ENCODE data around the gene C18orf32.
A peak's percentile ranks its signal among the peaks of the same experiment; 100 is the strongest.
"Not testable (repeated sequence)": the region's sequence is repeated elsewhere in the genome, so short reads cannot be mapped to it uniquely, and the experiment has no call there.

C18orf32 gene

DNA sequence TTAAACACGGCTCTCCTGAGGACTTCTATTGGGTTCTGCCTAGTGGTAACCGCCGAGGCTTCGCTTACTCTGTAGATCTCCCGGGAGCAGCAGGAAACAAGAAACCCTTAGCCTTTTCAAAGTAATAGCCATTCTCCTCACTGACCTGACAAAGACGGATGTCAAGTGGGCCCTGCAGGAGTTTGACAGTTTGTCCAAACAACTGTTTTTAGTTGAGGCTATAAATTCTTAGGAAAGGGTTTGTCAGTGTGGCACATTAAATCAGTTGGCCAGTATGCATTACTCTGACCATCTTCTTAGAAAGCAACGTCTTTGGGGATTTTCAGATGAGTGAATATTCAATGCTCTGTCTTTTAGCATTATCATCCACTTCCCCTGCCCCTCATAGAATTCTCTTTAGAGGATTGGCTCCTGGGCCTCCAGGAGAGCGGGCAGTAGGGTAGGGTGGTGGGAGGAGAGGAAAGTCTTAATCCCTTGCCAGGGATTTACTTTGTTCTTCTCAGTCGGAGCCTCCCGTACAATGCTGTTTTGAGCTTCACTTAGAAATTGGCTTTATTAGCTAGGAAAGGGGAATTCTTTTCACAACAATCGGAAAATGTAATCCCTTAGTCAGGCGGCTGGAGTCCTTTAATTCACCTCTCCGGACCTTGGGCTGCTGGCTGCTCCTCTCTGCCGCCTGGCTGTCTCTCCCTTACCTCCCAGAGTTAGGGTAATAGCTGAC is 13.3 kb upstream of the C18orf32 start:
- DNase-seq, result no peak

GRCh38 chr18:49499046-49499637 is 12.1 kb upstream of the C18orf32 start:
- DNase-seq, result no peak

GRCh38 chr18:49495480-49495879 is 8.4 kb upstream of the C18orf32 start:
- no peak for DNase-seq

GRCh38 chr18:49495076-49495475 is 8.0 kb upstream of the C18orf32 start:
- DNase-seq, result no peak

- DNase-seq, result no peak
These were observed 7.6 kb upstream of the C18orf32 start for GRCh38 chr18:49494660-49495059.

GRCh38 chr18:49492694-49493033 is 5.6 kb upstream of the C18orf32 start:
- DNase-seq, result no peak

GRCh38 chr18:49491857-49492693 is 5.0 kb upstream of the C18orf32 start, which contains the start of gene RPL17:
TSS of gene RPL17 (minus strand) at chr18:49492465.
- DNase-seq, result peak; percentile 80

- DNase-seq, result no peak
These were observed 4.5 kb upstream of the C18orf32 start for GRCh38 chr18:49491534-49491856.

- DNase-seq, result no peak
These were observed 3.3 kb upstream of the C18orf32 start for GRCh38 chr18:49490246-49490762.

DNA sequence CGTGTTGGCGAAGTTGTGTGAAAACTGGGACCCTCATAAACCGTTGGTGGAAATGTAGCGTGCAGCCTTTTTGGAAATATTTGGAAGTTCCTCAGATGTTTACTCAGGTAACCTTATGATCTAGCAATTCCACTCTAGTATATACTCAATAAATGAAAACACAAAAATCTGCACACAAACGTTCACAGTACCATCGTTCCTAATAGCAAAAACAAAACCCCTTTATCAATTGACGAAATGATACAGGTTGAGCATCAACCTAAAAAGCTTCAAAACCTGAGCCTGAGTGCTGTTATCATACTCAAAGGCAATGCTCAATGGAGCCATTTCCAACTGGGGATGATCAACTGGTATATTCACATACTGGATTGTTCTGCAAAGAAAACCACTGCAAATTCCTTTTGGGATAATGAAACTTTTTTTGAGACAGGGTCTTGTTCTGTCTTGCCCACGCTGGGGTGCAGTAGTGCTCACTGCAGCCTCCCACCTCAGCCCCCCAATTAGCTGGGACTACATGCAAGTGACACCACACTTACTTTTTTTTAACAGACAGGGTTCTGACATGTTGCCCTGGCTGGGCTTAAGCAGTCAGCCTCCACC is 777 bp upstream of the C18orf32 start:
- DNase-seq, result no peak

DNA sequence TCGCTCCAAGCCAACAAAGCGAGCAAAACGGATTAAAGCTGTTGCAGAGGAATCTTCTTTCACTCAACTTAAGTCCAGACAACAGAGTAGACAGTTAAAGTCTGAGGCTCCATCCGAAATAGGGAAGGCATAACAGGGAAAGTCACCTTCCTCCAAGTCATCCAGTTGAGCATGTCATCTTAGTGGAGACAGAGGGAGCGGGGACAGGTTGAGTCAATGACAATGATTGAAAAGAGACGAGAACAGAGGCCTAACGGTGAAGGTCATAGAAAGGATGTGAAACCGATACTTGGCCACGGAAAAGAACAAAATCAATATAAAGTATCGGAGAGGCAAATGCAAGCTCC is 455 bp downstream of the C18orf32 start:
- DNase-seq, result no peak

DNA sequence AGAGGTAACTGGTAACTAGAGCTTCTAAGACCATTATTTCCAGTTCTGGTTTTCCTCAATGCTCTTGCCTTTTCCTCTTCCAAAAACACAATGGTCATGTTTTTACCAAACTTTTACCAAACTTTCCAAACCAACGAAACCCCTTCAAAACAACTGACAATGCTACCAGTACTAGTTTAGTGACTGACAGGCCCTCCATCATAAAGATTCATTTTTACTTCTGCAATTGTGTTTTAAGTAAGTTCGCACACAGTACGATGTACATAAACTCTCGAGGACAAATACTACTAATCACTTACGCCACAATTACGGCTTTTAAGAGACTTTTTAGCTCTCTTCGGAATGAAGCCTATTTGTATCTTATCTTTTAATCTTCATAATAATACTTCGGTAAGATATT is 900 bp downstream of the C18orf32 start:
- DNase-seq, result no peak

- DNase-seq, result no peak
These were observed 3.8 kb downstream of the C18orf32 start for GRCh38 chr18:49483198-49483597.

- no peak for DNase-seq
These were observed 5.1 kb downstream of the C18orf32 start for GRCh38 chr18:49481907-49482306.

DNA sequence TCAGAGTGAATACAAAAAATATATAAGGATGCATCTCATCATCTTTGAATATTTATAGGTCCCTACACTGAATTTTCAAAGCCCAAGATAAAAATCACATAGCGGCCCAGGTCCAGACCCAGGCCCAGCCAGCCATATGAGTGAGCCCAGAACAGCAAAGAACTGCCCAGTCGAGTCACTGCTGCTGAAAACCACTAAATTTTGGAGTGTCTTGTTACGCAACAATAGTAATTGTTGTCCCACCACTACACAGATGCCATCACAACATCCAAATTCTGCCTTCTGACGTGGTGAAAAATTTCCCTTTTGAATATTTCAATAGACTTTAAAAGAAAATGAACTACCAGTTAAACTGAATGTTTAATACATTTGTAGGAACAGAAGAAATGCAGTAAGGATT is 5.7 kb downstream of the C18orf32 start:
- no peak for DNase-seq

DNA sequence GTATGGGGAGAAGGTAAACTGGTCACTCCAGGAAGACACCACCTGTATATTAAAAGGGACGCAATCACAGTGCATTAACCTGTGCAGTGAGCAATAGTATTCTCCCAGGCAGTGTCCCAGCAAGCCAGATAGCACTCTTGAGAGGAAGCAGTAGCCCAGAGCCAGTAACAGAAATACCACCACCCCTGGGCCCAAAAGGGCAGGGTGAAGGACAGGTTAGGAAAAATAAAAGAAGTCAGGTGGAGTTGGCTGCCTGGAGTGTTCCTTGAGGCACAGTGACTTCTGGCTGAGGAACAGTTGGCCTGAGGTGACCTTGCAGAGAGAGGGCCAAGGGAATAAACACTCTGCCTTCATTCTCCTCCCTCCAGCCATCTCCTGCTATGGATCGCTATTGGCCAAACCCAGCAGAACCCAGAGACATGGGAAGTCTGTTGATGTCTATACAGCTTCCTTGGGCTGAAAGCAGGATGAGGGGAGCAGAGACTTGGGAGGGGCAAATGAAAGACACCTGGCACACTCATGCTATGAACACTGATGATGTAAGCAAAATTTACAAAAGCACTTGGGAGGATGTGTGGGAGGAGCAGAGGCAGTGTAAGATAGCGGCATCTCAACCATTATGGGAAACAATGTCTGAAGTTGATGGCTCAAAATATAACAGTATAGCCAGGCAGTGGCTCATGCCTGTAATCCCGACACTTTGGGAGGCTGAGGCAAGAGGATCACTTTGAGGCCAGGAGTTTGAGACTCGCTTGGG is 7.5 kb downstream of the C18orf32 start:
- no peak for DNase-seq

DNA sequence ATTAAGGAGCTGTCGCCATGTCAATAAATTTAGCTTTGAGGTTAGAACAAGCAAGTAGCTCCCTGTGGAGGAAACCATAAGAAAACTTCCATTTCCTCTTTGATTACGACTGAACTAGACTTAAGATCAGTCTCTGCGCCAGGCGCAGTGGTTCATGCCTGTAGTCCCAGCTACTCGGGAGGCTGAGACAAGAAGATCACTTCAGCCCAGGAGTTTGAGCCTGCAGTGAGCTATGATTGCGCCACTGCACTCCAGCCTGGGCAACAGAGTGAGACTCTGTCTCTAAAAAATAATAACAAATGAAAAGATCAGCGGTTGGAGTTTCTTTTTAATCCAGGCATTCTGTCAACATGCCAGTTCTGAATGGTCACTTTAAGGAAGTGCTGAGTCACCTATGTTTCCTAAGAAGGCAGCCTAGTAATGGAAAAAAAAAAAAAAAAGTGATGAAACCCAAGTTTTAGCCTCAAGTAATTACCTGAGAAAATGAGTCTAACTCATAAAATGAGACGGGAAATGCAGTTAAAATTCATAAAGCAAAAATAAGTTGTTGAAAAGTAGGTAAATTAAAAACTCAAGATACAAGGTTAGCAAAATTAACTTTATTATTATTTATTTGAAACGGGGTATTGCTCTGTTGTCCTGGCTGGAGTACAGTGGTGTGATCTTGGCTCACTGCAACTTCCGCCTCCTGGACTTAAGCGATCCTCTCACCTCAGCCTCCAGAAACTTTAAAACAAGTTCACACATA is 10.2 kb downstream of the C18orf32 start:
- DNase-seq, result no peak

DNA sequence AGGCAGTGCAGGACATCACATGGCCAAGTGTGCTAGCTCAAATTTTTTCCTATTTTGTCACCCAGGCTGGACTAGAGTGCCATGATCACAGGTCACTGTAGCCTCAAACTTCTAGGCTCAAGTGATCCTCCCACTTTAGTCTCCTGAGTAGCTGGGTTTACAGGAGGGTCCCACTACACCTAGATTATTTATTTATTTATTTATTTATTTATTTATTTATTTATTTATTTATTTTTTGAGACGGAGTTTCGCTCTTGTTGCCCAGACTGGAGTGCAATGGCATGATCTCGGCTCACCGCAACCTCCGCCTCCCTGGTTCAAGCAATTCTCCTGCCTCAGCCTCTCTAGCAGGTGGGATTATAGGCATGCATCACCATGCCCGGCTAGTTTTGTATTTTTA is 12.1 kb downstream of the C18orf32 start:
- DNase-seq, result not testable (repeated sequence)

DNA sequence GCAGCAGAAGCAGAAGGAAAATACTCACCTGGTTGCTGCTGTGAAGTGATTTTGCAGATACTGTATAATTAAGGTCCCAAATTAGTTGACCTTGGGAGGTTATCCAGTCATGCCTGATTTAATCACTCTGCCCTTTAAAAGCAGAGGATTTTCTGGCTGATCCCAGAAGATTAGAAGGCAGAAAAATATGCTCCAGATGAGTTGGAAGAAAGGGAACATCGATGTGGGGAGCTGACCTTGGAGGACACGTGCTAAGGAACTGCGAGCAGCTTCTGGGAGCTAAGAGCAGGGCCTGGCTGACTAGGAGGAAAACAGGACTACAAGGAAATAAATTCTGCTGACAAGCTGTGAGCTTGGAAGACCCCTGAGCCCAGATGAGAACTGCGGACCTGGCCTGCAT is 13.3 kb downstream of the C18orf32 start:
- DNase-seq, result no peak

- no peak for DNase-seq
These were observed 14.6 kb downstream of the C18orf32 start for GRCh38 chr18:49472459-49472858.

DNA sequence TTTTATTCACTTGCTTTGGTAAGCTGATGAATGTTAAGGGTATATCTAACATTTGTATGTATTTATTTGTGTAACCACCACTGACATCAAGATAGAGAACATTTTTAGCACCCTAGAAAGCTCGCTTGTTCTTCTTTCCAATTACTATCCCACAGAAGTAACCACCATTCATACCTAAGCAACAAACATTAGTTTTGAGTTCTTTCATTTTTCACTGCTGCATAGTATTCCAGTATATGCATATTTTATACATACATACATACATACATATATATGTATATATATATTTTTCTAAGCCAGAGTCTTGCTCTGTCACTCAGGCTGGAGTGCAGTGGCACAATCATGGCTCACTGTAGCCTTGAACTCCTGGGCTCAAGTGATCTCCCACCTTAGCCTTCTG is 15.5 kb downstream of the C18orf32 start:
- no peak for DNase-seq

GRCh38 chr18:49467599-49467998 is 19.4 kb downstream of the C18orf32 start:
- no peak for DNase-seq

Data from activated CD8-positive, alpha-beta memory T cell treated with anti-CD3 and anti-CD28 coated beads, Interleukin-2, amount 50 U/mL, for 4 hours (primary cell).